HEK293 (cell line): Measurements from ENCODE around the gene NUDCD2.

Experiments used
- CTCF ChIA-PET: fragments of 350-600 bp; formaldehyde crosslinking; extraction: SDS; loops from one replicate; lab custom pipeline; 2021; ENCODE audit warnings: antibody characterized with exemption; lab: Yijun Ruan, JAX
- POLR2A ChIA-PET: fragments of 300-600 bp; formaldehyde crosslinking; extraction: SDS; loops from one replicate; lab custom pipeline; 2020; ENCODE audit warnings: antibody characterized with exemption, inconsistent platforms; lab: Yijun Ruan, JAX
- H3K27ac ChIP-seq: fragments of 200-500 bp; sonication (Bioruptor generic); 2 replicates; pipeline ENCODE4 v1.5.1; 2014; ENCODE audit warnings: low read depth, low read length, control low read depth, inconsistent platforms; ENCODE audit errors: extremely low read depth
- H3K36me3 ChIP-seq, 2 experiments: fragments of 200-500 bp in 1 of 2; sonication (Bioruptor generic) in 1 of 2; 1 replicate in 1 of 2; 2 replicates in 1 of 2; pipeline ENCODE4 v1.5.1; 2014 to 2017; ENCODE audit warnings: inconsistent platforms in 2 of 2, low read length in 2 of 2; ENCODE audit not compliant: control insufficient read depth in 2 of 2, insufficient read depth in 1 of 2
- H3K4me1 ChIP-seq: fragments of 200-500 bp; sonication (Bioruptor generic); 2 replicates; pipeline ENCODE4 v1.5.1; 2014; ENCODE audit warnings: mild to moderate bottlenecking, low read length, inconsistent platforms; ENCODE audit not compliant: control insufficient read depth, insufficient read depth
- H3K4me3 ChIP-seq: 2 replicates; pipeline ENCODE4 v1.5.1; 2011; ENCODE audit warnings: low read depth, mild to moderate bottlenecking, control low read depth, low read length, moderate library complexity
- H3K9me3 ChIP-seq: fragments of 200-500 bp; sonication (Bioruptor generic); 2 replicates; pipeline ENCODE4 v1.5.1; 2014; ENCODE audit warnings: low read depth, low read length, inconsistent platforms; ENCODE audit not compliant: control insufficient read depth, insufficient read depth
- GFI1B ChIP-seq: fragments of 450-650 bp; formaldehyde crosslinking; IDR thresholded peaks from 2 replicates; pipeline ENCODE4 v1.5.1; 2016; ENCODE audit warnings: missing biosample characterization, missing genetic modification characterization
- KLF17 ChIP-seq: fragments of 450-650 bp; formaldehyde crosslinking; IDR thresholded peaks from 2 replicates; pipeline ENCODE4 v1.5.1; 2016; ENCODE audit warnings: missing biosample characterization, missing genetic modification characterization
- ZBTB11 ChIP-seq: fragments of 450-650 bp; formaldehyde crosslinking; conservative IDR thresholded peaks from 2 replicates; pipeline ENCODE4 v1.5.1; 2016; ENCODE audit warnings: low read depth, missing biosample characterization, missing genetic modification characterization
- ZBTB8A ChIP-seq: fragments of 450-650 bp; formaldehyde crosslinking; IDR thresholded peaks from 2 replicates; pipeline ENCODE4 v1.5.1; 2016; ENCODE audit warnings: missing biosample characterization, missing genetic modification characterization
- ZNF10 ChIP-seq: fragments of 450-650 bp; formaldehyde crosslinking; IDR thresholded peaks from 2 replicates; pipeline ENCODE4 v1.5.1; 2017; ENCODE audit warnings: missing biosample characterization, missing genetic modification characterization
- ZNF148 ChIP-seq: fragments of 450-650 bp; formaldehyde crosslinking; IDR thresholded peaks from 2 replicates; pipeline ENCODE4 v1.5.0; 2017; ENCODE audit warnings: missing biosample characterization, missing genetic modification characterization, borderline replicate concordance
- ZNF223 ChIP-seq: fragments of 450-650 bp; formaldehyde crosslinking; IDR thresholded peaks from 2 replicates; pipeline ENCODE4 v1.5.1; 2016; ENCODE audit warnings: missing biosample characterization, missing genetic modification characterization
- ZNF26 ChIP-seq: fragments of 450-650 bp; formaldehyde crosslinking; IDR thresholded peaks from 2 replicates; pipeline ENCODE4 v1.5.1; 2016; ENCODE audit warnings: missing biosample characterization, missing genetic modification characterization
- ZNF341 ChIP-seq: fragments of 450-650 bp; formaldehyde crosslinking; IDR thresholded peaks from 2 replicates; pipeline ENCODE4; 2016; ENCODE audit warnings: low read depth, missing biosample characterization, missing genetic modification characterization
- ZNF433 ChIP-seq: fragments of 450-650 bp; formaldehyde crosslinking; IDR thresholded peaks from 2 replicates; pipeline ENCODE4 v1.5.1; 2016; ENCODE audit warnings: missing biosample characterization, missing genetic modification characterization, low read depth
- ZNF449 ChIP-seq: fragments of 450-650 bp; formaldehyde crosslinking; IDR thresholded peaks from 2 replicates; pipeline ENCODE4 v1.5.1; 2017; ENCODE audit warnings: missing biosample characterization, mild to moderate bottlenecking, missing genetic modification characterization, moderate library complexity
- ZNF501 ChIP-seq: fragments of 450-650 bp; formaldehyde crosslinking; IDR thresholded peaks from 2 replicates; pipeline ENCODE4 v1.5.1; 2016; ENCODE audit warnings: missing biosample characterization, missing genetic modification characterization
- ZNF530 ChIP-seq: fragments of 450-650 bp; formaldehyde crosslinking; IDR thresholded peaks from 2 replicates; pipeline ENCODE4 v1.5.1; 2016; ENCODE audit warnings: low read depth, missing biosample characterization, missing genetic modification characterization
- ZNF548 ChIP-seq: fragments of 450-650 bp; formaldehyde crosslinking; IDR thresholded peaks from 2 replicates; pipeline ENCODE4 v1.5.1; 2016; ENCODE audit warnings: missing biosample characterization, missing genetic modification characterization
- ZNF629 ChIP-seq: fragments of 450-650 bp; formaldehyde crosslinking; IDR thresholded peaks from 2 replicates; pipeline ENCODE4 v1.5.1; 2017; ENCODE audit warnings: missing biosample characterization, missing genetic modification characterization
- ZNF701 ChIP-seq: fragments of 450-650 bp; formaldehyde crosslinking; IDR thresholded peaks from 2 replicates; pipeline ENCODE4 v1.5.1; 2016; ENCODE audit warnings: missing biosample characterization, missing genetic modification characterization
- ZSCAN16 ChIP-seq: fragments of 450-650 bp; formaldehyde crosslinking; IDR thresholded peaks from 2 replicates; pipeline ENCODE4 v1.5.1; 2016; ENCODE audit warnings: missing biosample characterization, missing genetic modification characterization
- ZSCAN18 ChIP-seq: fragments of 450-650 bp; formaldehyde crosslinking; IDR thresholded peaks from 2 replicates; pipeline ENCODE4 v1.5.1; 2016; ENCODE audit warnings: missing biosample characterization, missing genetic modification characterization

Gene NUDCD2

GRCh38 chr5:163459462-163459818 is 462 bp downstream of the NUDCD2 start:
- TF ChIP-seq ZNF449 = no peak
- TF ChIP-seq ZBTB11 = peak; percentile 70
- no peak for TF ChIP-seq ZNF223 (tag by site-specific recombination)
- TF ChIP-seq ZSCAN16 (tag by site-specific recombination) = no peak
- TF ChIP-seq ZNF433 (tag by site-specific recombination) = no peak
- TF ChIP-seq, all 188 proteins: peak for 1
- H3K9me3 ChIP-seq = no peaks in the 10 kb centered on the region
- ChIA-PET CTCF (interaction anchor here (0.5 to 2.2 kb wide), 3 partner anchors 14 to 45 kb away, joined by 3 to 8 read pairs (median 4); no protein-coding TSS in a partner anchor), POLR2A (interaction anchor here (1.2 to 5.4 kb wide), 6 partner anchors 9 to 51 kb away, joined by 4 to 166 read pairs (median 16); partner anchors contain the start of genes CCNG1 and MAT2B)
- peak overlapping the region; percentile 99 for H3K27ac ChIP-seq
- H3K4me1 ChIP-seq = peaks cover 10% of the 10 kb centered on the region
- peaks cover 25 to 29% of the 10 kb centered on the region in 2 experiments; a peak in 2 of 3 replicates for H3K36me3 ChIP-seq
- H3K4me3 ChIP-seq = peak overlapping the region; percentile 84

- Histone ChIP-seq H3K9me3 (no peaks in the 10 kb centered on the region), H3K4me3 (peak overlapping the region; percentile 84), H3K27ac (peak overlapping the region; percentile 99; the same call in 1 of the 2 replicates), H3K4me1 (peaks cover 10% of the 10 kb centered on the region), H3K36me3 (peaks cover 24 to 31% of the 10 kb centered on the region in 2 experiments)
- CTCF ChIA-PET = interaction anchor here (0.6 to 2.2 kb wide), 3 partner anchors 15 to 38 kb away, joined by 3 to 8 read pairs (median 4); no protein-coding TSS in a partner anchor
- TF ChIP-seq ZNF10 (tag by site-specific recombination) (0 out of 2 replicates have a peak, but pooled peaks have one; percentile 39), ZNF548 (tag by site-specific recombination) (no peak)
- POLR2A ChIA-PET = interaction anchor here (2.3 to 5.4 kb wide), 4 partner anchors 9 to 51 kb away, joined by 6 to 166 read pairs (median 32); partner anchors contain the start of genes CCNG1 and MAT2B
These were observed 1.0 kb downstream of the NUDCD2 start for GRCh38 chr5:163458778-163459385.

- Histone ChIP-seq H3K27ac (no peak overlapping the region), H3K4me1 (peaks cover 7% of the 10 kb centered on the region), H3K9me3 (no peaks in the 10 kb centered on the region), H3K4me3 (no peak overlapping the region), H3K36me3 (peaks cover 37 to 41% of the 10 kb centered on the region in 2 experiments)
- ChIA-PET POLR2A (interaction anchor here (5.4 kb wide), 1 partner anchor 16 kb away, joined by 166 read pairs; the partner anchor contains the start of gene CCNG1), CTCF (no interaction called here)
- no peak for TF ChIP-seq ZNF148
- TF ChIP-seq ZBTB8A (tag by site-specific recombination) = no peak
- no peak for TF ChIP-seq GFI1B (tag by site-specific recombination)
- TF ChIP-seq ZSCAN18 = no peak
- no peak for TF ChIP-seq ZNF26 (tag by site-specific recombination)
- no peak for TF ChIP-seq ZNF501 (tag by site-specific recombination)
- no peak for TF ChIP-seq ZNF701
- TF ChIP-seq ZNF341 (tag by site-specific recombination) = no peak
- no peak for TF ChIP-seq KLF17 (tag by site-specific recombination)
- no peak for TF ChIP-seq ZNF530 (tag by site-specific recombination)
- TF ChIP-seq ZNF629 (tag by site-specific recombination) = no peak
These were observed 3.1 kb downstream of the NUDCD2 start for GRCh38 chr5:163456840-163457239.
